Glomerular endothelial cell (primary cell): Measurements from ENCODE around the gene SPRED1. TPM values are rescaled to one million over a fixed set of nuclear protein-coding genes. Genes with fewer than 3 reads are reported as not detected.

Source experiments
- total RNA-seq: library from RNA; depleted of rRNA; stranded (reverse); fragments of >200 nt; gene quantifications from 2 replicates; pipeline ENCODE4 v1.2.3, GENCODE V29; 2015

The SPRED1 gene
- total RNA-seq, 1 donor from 2014 or later: 13.8 TPM

Other genes with a start within 250 kb of the SPRED1 start
- 8.2 and 9.0 TPM in 2 replicates for gene FAM98B, start 201.3 kb downstream of the SPRED1 start, total RNA-seq